WTC11 (cell line): Measurements from ENCODE around the gene COL4A3. TPM values are rescaled to one million over a fixed set of nuclear protein-coding genes. Genes with fewer than 3 reads are reported as not detected.
A peak's percentile ranks its signal among the peaks of the same experiment; 100 is the strongest.

Source experiments
- ATAC-seq: fragments of 200-7000 bp; cut with Tn5 transposase; 2 replicates; pipeline ENCODE4 v1.10.0; 2021; ENCODE audit warnings: mild to moderate bottlenecking, moderate library complexity
- CTCF ChIA-PET: fragments of 300-600 bp; sonication (Branson Sonifier 250); formaldehyde crosslinking; loops from one replicate; lab custom pipeline; 2021; ENCODE audit warnings: antibody characterized with exemption; lab: Charles Lee
- POLR2A ChIA-PET: fragments of 350-600 bp; sonication (Branson Sonifier 250); formaldehyde crosslinking; loops from one replicate; lab custom pipeline; 2021; ENCODE audit warnings: antibody characterized with exemption; lab: Charles Lee
- DNase-seq: peaks from one replicate; pipeline ENCODE4 v3.0.0; 2021; ENCODE audit warnings: low spot score
- H3K27ac Mint-ChIP-seq: 2 replicates; pipeline ENCODE4 v1.8.0; 2021; ENCODE audit warnings: mixed read lengths
- H3K27me3 Mint-ChIP-seq: 2 replicates; pipeline ENCODE4 v1.8.0; 2021; ENCODE audit warnings: low read depth, mild to moderate bottlenecking, moderate library complexity, mixed read lengths
- H3K36me3 Mint-ChIP-seq: 2 replicates; pipeline ENCODE4 v1.8.0; 2021; ENCODE audit warnings: mixed read lengths
- H3K4me1 Mint-ChIP-seq: 2 replicates; pipeline ENCODE4 v1.8.0; 2022; ENCODE audit warnings: mixed read lengths
- H3K4me3 Mint-ChIP-seq: 2 replicates; pipeline ENCODE4 v1.8.0; 2021; ENCODE audit warnings: mild to moderate bottlenecking, moderate library complexity, mixed read lengths
- H3K9me3 Mint-ChIP-seq: 2 replicates; pipeline ENCODE4 v1.8.0; 2021; ENCODE audit warnings: mixed read lengths
- ATF1 ChIP-seq: sonication (generic); formaldehyde crosslinking; IDR thresholded peaks from 2 replicates; pipeline ENCODE4 v1.8.1; 2023; ENCODE audit warnings: mild to moderate bottlenecking, moderate library complexity, missing genetic modification reagents
- ATF2 ChIP-seq: sonication (generic); formaldehyde crosslinking; IDR thresholded peaks from 2 replicates; pipeline ENCODE4 v1.8.1; 2022; ENCODE audit warnings: low read depth, missing genetic modification reagents, borderline replicate concordance
- CBFB ChIP-seq: sonication (generic); formaldehyde crosslinking; IDR thresholded peaks from 2 replicates; pipeline ENCODE4 v1.8.1; 2022; ENCODE audit warnings: mild to moderate bottlenecking, low read depth, missing genetic modification reagents
- E2F1 ChIP-seq: sonication (generic); formaldehyde crosslinking; IDR thresholded peaks from 2 replicates; pipeline ENCODE4 v1.8.0; 2022; ENCODE audit warnings: mild to moderate bottlenecking, missing genetic modification reagents
- ELF4 ChIP-seq: sonication (generic); formaldehyde crosslinking; IDR thresholded peaks from 2 replicates; pipeline ENCODE4 v1.8.1; 2022; ENCODE audit warnings: low read depth, mild to moderate bottlenecking, moderate library complexity, missing genetic modification reagents
- FOXK1 ChIP-seq: sonication (generic); formaldehyde crosslinking; IDR thresholded peaks from 2 replicates; pipeline ENCODE4 v1.8.0; 2022; ENCODE audit warnings: mild to moderate bottlenecking, moderate library complexity, missing genetic modification reagents
- GTF2I ChIP-seq: fragments of 250-450 bp; sonication (Bioruptor Pico); conservative IDR thresholded peaks from 2 replicates; pipeline ENCODE4 v1.4.0; 2021; ENCODE audit warnings: mild to moderate bottlenecking
- IRF2 ChIP-seq: sonication (generic); formaldehyde crosslinking; IDR thresholded peaks from 2 replicates; pipeline ENCODE4 v1.8.0; 2022; ENCODE audit warnings: low read depth, missing genetic modification reagents, borderline replicate concordance
- KAT7 ChIP-seq: sonication (generic); formaldehyde crosslinking; IDR thresholded peaks from 2 replicates; pipeline ENCODE4 v1.8.1; 2023; ENCODE audit warnings: missing genetic modification reagents, mild to moderate bottlenecking, borderline replicate concordance
- MXD4 ChIP-seq: fragments of 250-450 bp; sonication (Bioruptor Pico); IDR thresholded peaks from 2 replicates; pipeline ENCODE4 v1.8.0; 2021; ENCODE audit warnings: mild to moderate bottlenecking, moderate library complexity, borderline replicate concordance
- NR2C2 ChIP-seq: sonication (generic); formaldehyde crosslinking; IDR thresholded peaks from 2 replicates; pipeline ENCODE4 v1.8.0; 2022; ENCODE audit warnings: mild to moderate bottlenecking, missing genetic modification reagents
- PRDM15 ChIP-seq: sonication (generic); formaldehyde crosslinking; IDR thresholded peaks from 2 replicates; pipeline ENCODE4 v1.8.0; 2022; ENCODE audit warnings: missing genetic modification reagents
- PRRX2 ChIP-seq: fragments of 250-450 bp; sonication (Bioruptor Pico); IDR thresholded peaks from 2 replicates; pipeline ENCODE4 v1.8.0; 2021; ENCODE audit warnings: mild to moderate bottlenecking
- TEAD4 ChIP-seq: sonication (generic); formaldehyde crosslinking; IDR thresholded peaks from 2 replicates; pipeline ENCODE4 v1.8.0; 2022; ENCODE audit warnings: mild to moderate bottlenecking, missing genetic modification reagents
- ZNF138 ChIP-seq: sonication (generic); formaldehyde crosslinking; conservative IDR thresholded peaks from 2 replicates; pipeline ENCODE4 v1.8.1; 2022; ENCODE audit warnings: mild to moderate bottlenecking, moderate library complexity, missing genetic modification reagents
- ZNF317 ChIP-seq: sonication (generic); formaldehyde crosslinking; IDR thresholded peaks from 2 replicates; pipeline ENCODE4 v1.8.1; 2023; ENCODE audit warnings: low read depth, mild to moderate bottlenecking, moderate library complexity, missing genetic modification reagents, borderline replicate concordance
- ZNF423 ChIP-seq: fragments of 250-450 bp; sonication (Bioruptor Pico); IDR thresholded peaks from 2 replicates; pipeline ENCODE4 v2.1.2; 2022; ENCODE audit warnings: mild to moderate bottlenecking, moderate library complexity
- ZNF512 ChIP-seq: sonication (generic); formaldehyde crosslinking; IDR thresholded peaks from 2 replicates; pipeline ENCODE4 v1.8.1; 2022; ENCODE audit warnings: missing genetic modification reagents, borderline replicate concordance
- total RNA-seq: library from RNA; stranded (reverse); gene quantifications from 3 replicates; pipeline ENCODE4 v1.2.3, GENCODE V29; 2021
- TF ChIP-seq, protein P1 (sequence below): sonication (generic); formaldehyde crosslinking; IDR thresholded peaks from 2 replicates; pipeline ENCODE4 v1.8.1; 2023; ENCODE audit warnings: mild to moderate bottlenecking, moderate library complexity, missing genetic modification reagents
- TF ChIP-seq, protein P2 (sequence below): fragments of 250-450 bp; sonication (Bioruptor Pico); IDR thresholded peaks from 2 replicates; pipeline ENCODE4 v2.1.2; 2022; ENCODE audit warnings: mild to moderate bottlenecking, moderate library complexity
- TF ChIP-seq, protein P3 (sequence below): fragments of 250-450 bp; sonication (Bioruptor Pico); IDR thresholded peaks from 2 replicates; pipeline ENCODE4 v1.9.0; 2021; ENCODE audit warnings: mild to moderate bottlenecking, borderline replicate concordance

The COL4A3 gene
- total RNA-seq, 1 experiment from 2014 or later, result 0.90 TPM

- TF ChIP-seq TEAD4 (CRISPR knock-in tag) (no peak), KAT7 (CRISPR knock-in tag) (no peak), PRDM15 (no peak), ZNF423 (CRISPR knock-in tag) (no peak), ATF1 (CRISPR knock-in tag) (no peak), GTF2I (CRISPR knock-in tag) (no peak), ELF4 (CRISPR knock-in tag) (no peak), IRF2 (CRISPR knock-in tag) (no peak), E2F1 (CRISPR knock-in tag) (no peak), ZNF138 (CRISPR knock-in tag) (no peak), MXD4 (CRISPR knock-in tag) (no peak)
- TF ChIP-seq, protein P1, sequence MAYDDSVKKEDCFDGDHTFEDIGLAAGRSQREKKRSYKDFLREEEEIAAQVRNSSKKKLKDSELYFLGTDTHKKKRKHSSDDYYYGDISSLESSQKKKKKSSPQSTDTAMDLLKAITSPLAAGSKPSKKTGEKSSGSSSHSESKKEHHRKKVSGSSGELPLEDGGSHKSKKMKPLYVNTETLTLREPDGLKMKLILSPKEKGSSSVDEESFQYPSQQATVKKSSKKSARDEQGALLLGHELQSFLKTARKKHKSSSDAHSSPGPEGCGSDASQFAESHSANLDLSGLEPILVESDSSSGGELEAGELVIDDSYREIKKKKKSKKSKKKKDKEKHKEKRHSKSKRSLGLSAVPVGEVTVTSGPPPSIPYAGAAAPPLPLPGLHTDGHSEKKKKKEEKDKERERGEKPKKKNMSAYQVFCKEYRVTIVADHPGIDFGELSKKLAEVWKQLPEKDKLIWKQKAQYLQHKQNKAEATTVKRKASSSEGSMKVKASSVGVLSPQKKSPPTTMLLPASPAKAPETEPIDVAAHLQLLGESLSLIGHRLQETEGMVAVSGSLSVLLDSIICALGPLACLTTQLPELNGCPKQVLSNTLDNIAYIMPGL, result no peak
Measured at GRCh38 chr2:227221120-227221519, 56.7 kb downstream of the COL4A3 start (continued).

GRCh38 chr2:227222292-227222691 is 57.9 kb downstream of the COL4A3 start:
- CTCF ChIA-PET, result no interaction called here
- H3K9me3 Mint-ChIP-seq, result no peaks in the 10 kb centered on the region
- POLR2A ChIA-PET, result no interaction called here
- H3K4me3 Mint-ChIP-seq, result no peak overlapping the region
- no peaks in the 10 kb centered on the region for H3K27me3 Mint-ChIP-seq
- peak overlapping the region; percentile 78 for H3K27ac Mint-ChIP-seq
- H3K36me3 Mint-ChIP-seq, result no peaks in the 10 kb centered on the region
- H3K4me1 Mint-ChIP-seq, result peaks cover 9% of the 10 kb centered on the region
- ATAC-seq (no peak), DNase-seq (no peak)
- TF ChIP-seq, protein P2, sequence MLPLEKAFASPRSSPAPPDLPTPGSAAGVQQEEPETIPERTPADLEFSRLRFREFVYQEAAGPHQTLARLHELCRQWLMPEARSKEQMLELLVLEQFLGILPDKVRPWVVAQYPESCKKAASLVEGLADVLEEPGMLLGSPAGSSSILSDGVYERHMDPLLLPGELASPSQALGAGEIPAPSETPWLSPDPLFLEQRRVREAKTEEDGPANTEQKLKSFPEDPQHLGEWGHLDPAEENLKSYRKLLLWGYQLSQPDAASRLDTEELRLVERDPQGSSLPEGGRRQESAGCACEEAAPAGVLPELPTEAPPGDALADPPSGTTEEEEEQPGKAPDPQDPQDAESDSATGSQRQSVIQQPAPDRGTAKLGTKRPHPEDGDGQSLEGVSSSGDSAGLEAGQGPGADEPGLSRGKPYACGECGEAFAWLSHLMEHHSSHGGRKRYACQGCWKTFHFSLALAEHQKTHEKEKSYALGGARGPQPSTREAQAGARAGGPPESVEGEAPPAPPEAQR (CRISPR knock-in tag), result no peak
- TF ChIP-seq PRRX2 (no peak), ZNF317 (CRISPR knock-in tag) (no peak), ZNF512 (no peak), FOXK1 (CRISPR knock-in tag) (no peak), NR2C2 (CRISPR knock-in tag) (no peak), ATF2 (CRISPR knock-in tag) (no peak), GTF2I (CRISPR knock-in tag) (no peak), ATF1 (CRISPR knock-in tag) (no peak), CBFB (CRISPR knock-in tag) (no peak)
- TF ChIP-seq, protein P3, sequence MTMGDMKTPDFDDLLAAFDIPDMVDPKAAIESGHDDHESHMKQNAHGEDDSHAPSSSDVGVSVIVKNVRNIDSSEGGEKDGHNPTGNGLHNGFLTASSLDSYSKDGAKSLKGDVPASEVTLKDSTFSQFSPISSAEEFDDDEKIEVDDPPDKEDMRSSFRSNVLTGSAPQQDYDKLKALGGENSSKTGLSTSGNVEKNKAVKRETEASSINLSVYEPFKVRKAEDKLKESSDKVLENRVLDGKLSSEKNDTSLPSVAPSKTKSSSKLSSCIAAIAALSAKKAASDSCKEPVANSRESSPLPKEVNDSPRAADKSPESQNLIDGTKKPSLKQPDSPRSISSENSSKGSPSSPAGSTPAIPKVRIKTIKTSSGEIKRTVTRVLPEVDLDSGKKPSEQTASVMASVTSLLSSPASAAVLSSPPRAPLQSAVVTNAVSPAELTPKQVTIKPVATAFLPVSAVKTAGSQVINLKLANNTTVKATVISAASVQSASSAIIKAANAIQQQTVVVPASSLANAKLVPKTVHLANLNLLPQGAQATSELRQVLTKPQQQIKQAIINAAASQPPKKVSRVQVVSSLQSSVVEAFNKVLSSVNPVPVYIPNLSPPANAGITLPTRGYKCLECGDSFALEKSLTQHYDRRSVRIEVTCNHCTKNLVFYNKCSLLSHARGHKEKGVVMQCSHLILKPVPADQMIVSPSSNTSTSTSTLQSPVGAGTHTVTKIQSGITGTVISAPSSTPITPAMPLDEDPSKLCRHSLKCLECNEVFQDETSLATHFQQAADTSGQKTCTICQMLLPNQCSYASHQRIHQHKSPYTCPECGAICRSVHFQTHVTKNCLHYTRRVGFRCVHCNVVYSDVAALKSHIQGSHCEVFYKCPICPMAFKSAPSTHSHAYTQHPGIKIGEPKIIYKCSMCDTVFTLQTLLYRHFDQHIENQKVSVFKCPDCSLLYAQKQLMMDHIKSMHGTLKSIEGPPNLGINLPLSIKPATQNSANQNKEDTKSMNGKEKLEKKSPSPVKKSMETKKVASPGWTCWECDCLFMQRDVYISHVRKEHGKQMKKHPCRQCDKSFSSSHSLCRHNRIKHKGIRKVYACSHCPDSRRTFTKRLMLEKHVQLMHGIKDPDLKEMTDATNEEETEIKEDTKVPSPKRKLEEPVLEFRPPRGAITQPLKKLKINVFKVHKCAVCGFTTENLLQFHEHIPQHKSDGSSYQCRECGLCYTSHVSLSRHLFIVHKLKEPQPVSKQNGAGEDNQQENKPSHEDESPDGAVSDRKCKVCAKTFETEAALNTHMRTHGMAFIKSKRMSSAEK, result no peak
